HEK293 (cell line): ENCODE measurements around the gene APRT.

ENCODE experiments used
- CTCF ChIA-PET: fragments of 350-600 bp; formaldehyde crosslinking; extraction: SDS; loops from one replicate; lab custom pipeline; 2021; ENCODE audit warnings: antibody characterized with exemption; lab: Yijun Ruan, JAX
- POLR2A ChIA-PET: fragments of 300-600 bp; formaldehyde crosslinking; extraction: SDS; loops from one replicate; lab custom pipeline; 2020; ENCODE audit warnings: antibody characterized with exemption, inconsistent platforms; lab: Yijun Ruan, JAX
- H3K27ac ChIP-seq: fragments of 200-500 bp; sonication (Bioruptor generic); 2 replicates; pipeline ENCODE4 v1.5.1; 2014; ENCODE audit warnings: low read depth, low read length, control low read depth, inconsistent platforms; ENCODE audit errors: extremely low read depth
- H3K36me3 ChIP-seq, 2 experiments: fragments of 200-500 bp in 1 of 2; sonication (Bioruptor generic) in 1 of 2; 1 replicate in 1 of 2; 2 replicates in 1 of 2; pipeline ENCODE4 v1.5.1; 2014 to 2017; ENCODE audit warnings: inconsistent platforms in 2 of 2, low read length in 2 of 2; ENCODE audit not compliant: control insufficient read depth in 2 of 2, insufficient read depth in 1 of 2
- H3K4me1 ChIP-seq: fragments of 200-500 bp; sonication (Bioruptor generic); 2 replicates; pipeline ENCODE4 v1.5.1; 2014; ENCODE audit warnings: mild to moderate bottlenecking, low read length, inconsistent platforms; ENCODE audit not compliant: control insufficient read depth, insufficient read depth
- H3K4me3 ChIP-seq: 2 replicates; pipeline ENCODE4 v1.5.1; 2011; ENCODE audit warnings: low read depth, mild to moderate bottlenecking, control low read depth, low read length, moderate library complexity
- H3K9me3 ChIP-seq: fragments of 200-500 bp; sonication (Bioruptor generic); 2 replicates; pipeline ENCODE4 v1.5.1; 2014; ENCODE audit warnings: low read depth, low read length, inconsistent platforms; ENCODE audit not compliant: control insufficient read depth, insufficient read depth
- BCL11A ChIP-seq: fragments of 450-650 bp; formaldehyde crosslinking; IDR thresholded peaks from 2 replicates; pipeline ENCODE4 v1.5.1; 2016; ENCODE audit warnings: low read depth, missing biosample characterization, missing genetic modification characterization
- GLI2 ChIP-seq: fragments of 450-650 bp; formaldehyde crosslinking; IDR thresholded peaks from 2 replicates; pipeline ENCODE4; 2017; ENCODE audit warnings: missing biosample characterization, missing genetic modification characterization, low read depth, borderline replicate concordance
- KLF1 ChIP-seq: fragments of 450-650 bp; formaldehyde crosslinking; IDR thresholded peaks from 2 replicates; pipeline ENCODE4 v1.5.1; 2016; ENCODE audit warnings: missing biosample characterization, missing genetic modification characterization
- ZIC2 ChIP-seq: fragments of 450-650 bp; formaldehyde crosslinking; IDR thresholded peaks from 2 replicates; pipeline ENCODE4 v1.5.1; 2016; ENCODE audit warnings: missing biosample characterization, missing genetic modification characterization
- ZNF596 ChIP-seq: fragments of 450-650 bp; IDR thresholded peaks from 2 replicates; pipeline ENCODE4 v1.5.0; 2018; ENCODE audit warnings: missing biosample characterization, mild to moderate bottlenecking, missing genetic modification characterization, moderate library complexity
- ZNF600 ChIP-seq: fragments of 450-650 bp; formaldehyde crosslinking; IDR thresholded peaks from 2 replicates; pipeline ENCODE4 v1.5.1; 2016; ENCODE audit warnings: missing biosample characterization, missing genetic modification characterization
- ZNF654 ChIP-seq: fragments of 450-650 bp; formaldehyde crosslinking; IDR thresholded peaks from 2 replicates; pipeline ENCODE4 v1.5.1; 2016; ENCODE audit warnings: low read depth, missing biosample characterization, missing genetic modification characterization
- ZNF658 ChIP-seq: fragments of 450-650 bp; formaldehyde crosslinking; IDR thresholded peaks from 2 replicates; pipeline ENCODE4; 2016; ENCODE audit warnings: missing biosample characterization, missing genetic modification characterization
- ZNF707 ChIP-seq: fragments of 450-650 bp; formaldehyde crosslinking; IDR thresholded peaks from 2 replicates; pipeline ENCODE4 v1.5.1; 2016; ENCODE audit warnings: missing biosample characterization, missing genetic modification characterization
- ZSCAN30 ChIP-seq: fragments of 450-650 bp; IDR thresholded peaks from 2 replicates; pipeline ENCODE4 v1.5.1; 2018; ENCODE audit warnings: missing biosample characterization, mild to moderate bottlenecking, missing genetic modification characterization, moderate library complexity
- TF ChIP-seq, protein P1 (sequence below): fragments of 450-650 bp; formaldehyde crosslinking; IDR thresholded peaks from 2 replicates; pipeline ENCODE4 v1.5.1; 2016; ENCODE audit warnings: missing biosample characterization, missing genetic modification characterization
- TF ChIP-seq, protein P2 (sequence below): fragments of 450-650 bp; formaldehyde crosslinking; IDR thresholded peaks from 2 replicates; pipeline ENCODE4 v1.5.1; 2017; ENCODE audit warnings: missing biosample characterization, missing genetic modification characterization
- TF ChIP-seq, protein P3 (sequence below): fragments of 450-650 bp; formaldehyde crosslinking; IDR thresholded peaks from 2 replicates; pipeline ENCODE4 v1.5.0; 2017; ENCODE audit warnings: missing biosample characterization, missing genetic modification characterization, borderline replicate concordance

The APRT gene

DNA sequence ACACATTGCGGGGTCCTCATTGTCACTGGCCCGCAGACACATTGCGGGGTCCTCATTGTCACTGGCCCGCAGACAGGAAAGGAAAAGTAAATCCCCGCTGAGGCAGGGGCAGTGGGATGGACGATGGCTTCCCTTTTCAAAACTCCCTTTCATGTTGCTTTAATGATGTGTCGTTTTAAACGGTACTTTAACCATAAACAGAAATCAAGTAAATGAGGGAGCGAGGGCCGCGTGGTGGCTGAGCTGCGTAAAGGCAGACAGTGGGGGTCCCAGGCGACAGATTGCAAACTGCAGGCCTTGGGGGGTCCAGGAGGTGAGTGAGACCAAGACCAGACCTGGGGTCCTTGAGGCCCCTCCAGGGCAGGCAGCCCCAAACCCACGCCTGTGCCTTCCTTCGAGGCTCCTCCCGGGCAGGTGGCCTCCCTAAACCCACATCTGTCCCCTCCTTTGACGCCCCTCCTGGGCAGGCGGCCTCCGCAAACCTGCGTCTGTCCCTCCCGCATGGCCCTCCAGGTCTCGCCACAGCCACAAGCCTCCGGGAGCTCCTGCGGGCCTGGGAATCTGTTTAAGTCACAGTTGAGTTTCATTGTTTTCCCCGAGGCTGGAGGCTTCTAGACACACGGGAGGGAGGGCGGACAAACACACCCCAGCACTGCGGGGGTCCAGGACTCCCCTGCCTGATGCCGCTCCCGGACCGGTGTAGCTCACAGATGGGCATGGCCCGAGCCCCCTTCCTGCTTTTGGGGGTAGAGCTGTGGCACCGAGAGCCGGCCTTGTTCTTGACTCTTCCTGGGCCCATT is 34.1 kb downstream of the APRT start (continued):
- TF ChIP-seq, protein P1, sequence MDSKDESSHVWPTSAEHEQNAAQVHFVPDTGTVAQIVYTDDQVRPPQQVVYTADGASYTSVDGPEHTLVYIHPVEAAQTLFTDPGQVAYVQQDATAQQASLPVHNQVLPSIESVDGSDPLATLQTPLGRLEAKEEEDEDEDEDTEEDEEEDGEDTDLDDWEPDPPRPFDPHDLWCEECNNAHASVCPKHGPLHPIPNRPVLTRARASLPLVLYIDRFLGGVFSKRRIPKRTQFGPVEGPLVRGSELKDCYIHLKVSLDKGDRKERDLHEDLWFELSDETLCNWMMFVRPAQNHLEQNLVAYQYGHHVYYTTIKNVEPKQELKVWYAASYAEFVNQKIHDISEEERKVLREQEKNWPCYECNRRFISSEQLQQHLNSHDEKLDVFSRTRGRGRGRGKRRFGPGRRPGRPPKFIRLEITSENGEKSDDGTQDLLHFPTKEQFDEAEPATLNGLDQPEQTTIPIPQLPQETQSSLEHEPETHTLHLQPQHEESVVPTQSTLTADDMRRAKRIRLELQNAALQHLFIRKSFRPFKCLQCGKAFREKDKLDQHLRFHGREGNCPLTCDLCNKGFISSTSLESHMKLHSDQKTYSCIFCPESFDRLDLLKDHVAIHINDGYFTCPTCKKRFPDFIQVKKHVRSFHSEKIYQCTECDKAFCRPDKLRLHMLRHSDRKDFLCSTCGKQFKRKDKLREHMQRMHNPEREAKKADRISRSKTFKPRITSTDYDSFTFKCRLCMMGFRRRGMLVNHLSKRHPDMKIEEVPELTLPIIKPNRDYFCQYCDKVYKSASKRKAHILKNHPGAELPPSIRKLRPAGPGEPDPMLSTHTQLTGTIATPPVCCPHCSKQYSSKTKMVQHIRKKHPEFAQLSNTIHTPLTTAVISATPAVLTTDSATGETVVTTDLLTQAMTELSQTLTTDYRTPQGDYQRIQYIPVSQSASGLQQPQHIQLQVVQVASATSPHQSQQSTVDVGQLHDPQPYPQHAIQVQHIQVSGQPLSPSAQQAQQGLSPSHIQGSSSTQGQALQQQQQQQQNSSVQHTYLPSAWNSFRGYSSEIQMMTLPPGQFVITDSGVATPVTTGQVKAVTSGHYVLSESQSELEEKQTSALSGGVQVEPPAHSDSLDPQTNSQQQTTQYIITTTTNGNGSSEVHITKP (tag by site-specific recombination), result peak; percentile 18; the same call in 1 of the 2 replicates
- no peak for TF ChIP-seq ZNF654 (tag by site-specific recombination)
- peak; percentile 19; the same call in 1 of the 2 replicates for TF ChIP-seq BCL11A
- TF ChIP-seq ZSCAN30, result no peak
- peak; percentile 13; the same call in 1 of the 2 replicates for TF ChIP-seq KLF1 (tag by site-specific recombination)
- TF ChIP-seq ZIC2 (tag by site-specific recombination), result peak; percentile 73
- TF ChIP-seq ZNF596, result no peak
- TF ChIP-seq ZNF707 (tag by site-specific recombination), result no peak

DNA sequence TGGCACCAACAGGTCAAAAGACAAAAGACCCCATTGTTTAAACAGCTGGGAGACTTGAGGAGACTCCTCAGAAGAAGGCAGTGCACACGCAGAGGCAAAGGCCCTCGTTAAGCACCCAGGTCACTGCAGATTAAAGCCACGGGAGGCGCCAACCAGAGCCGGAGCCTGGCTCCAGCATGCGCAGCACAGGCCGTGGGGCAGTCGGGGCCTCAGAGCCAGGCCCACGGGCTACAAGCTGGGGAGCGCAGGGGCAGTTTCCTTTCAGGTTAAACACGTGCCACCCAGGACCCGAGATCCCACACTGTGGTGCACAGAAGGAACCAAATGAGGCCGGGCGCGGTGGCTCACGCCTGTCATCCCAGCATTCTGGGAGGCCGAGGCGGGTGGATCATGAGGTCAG is 35.9 kb downstream of the APRT start:
- POLR2A ChIA-PET, result no interaction called here

DNA sequence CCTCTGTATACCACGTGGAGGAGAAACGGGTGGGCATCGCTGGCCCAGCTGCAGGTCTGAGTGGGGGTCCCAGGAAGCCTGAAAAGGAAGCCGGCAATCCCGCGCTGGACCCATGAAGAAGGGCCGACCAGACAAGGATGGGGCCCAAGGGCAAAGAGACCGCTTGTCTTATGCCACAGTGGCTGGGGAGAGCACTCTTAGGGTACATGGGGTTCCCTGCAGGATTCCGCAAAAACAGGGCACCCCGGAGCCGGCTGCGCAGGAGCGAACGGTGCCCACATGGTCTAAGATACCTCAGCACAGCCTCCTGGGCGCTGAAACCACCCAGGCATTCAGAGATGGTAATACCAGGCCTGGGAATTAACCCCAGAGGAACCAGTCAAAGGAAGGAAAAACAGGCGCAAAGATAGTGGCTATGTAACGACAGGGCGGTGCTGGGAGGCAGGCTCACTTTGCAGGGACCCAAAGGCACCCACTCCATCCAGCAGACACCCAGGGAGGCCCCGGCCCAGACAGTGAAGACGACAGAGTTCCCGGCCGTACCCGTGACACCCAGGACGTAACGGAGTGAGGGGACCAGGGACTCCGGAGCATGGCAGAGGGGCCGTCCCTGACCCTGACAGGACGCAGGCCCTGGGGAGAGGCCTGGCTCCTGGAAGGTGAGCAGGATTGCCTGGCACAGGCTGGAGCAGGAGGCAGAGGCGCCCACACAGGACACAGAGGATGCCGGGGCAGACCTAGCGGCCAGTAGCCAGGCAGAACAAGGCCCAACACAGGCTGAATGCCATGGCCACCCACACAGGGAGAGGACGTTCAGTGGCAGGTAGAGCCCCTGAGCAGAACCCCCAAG is 37.0 kb downstream of the APRT start:
- POLR2A ChIA-PET, result interaction anchor here (0.7 to 1.4 kb wide), 2 partner anchors 10 to 215 kb away, joined by 3 to 10 read pairs; partner anchors contain the start of gene PIEZO1
- H3K27ac ChIP-seq, result no peak overlapping the region; the same call in 1 of the 2 replicates
- peak; percentile 70 for TF ChIP-seq ZNF600 (tag by site-specific recombination)
- no peak for TF ChIP-seq ZNF658
- TF ChIP-seq GLI2 (tag by site-specific recombination), result no peak
- TF ChIP-seq ZNF654 (tag by site-specific recombination), result no peak
- TF ChIP-seq, all 188 proteins: peak for 1

More for the DNA sequence above, 35.9 kb downstream of the APRT start:
- Histone ChIP-seq H3K9me3 (no peaks in the 10 kb centered on the region), H3K36me3 (no peaks in the 10 kb centered on the region), H3K4me3 (no peak overlapping the region), H3K27ac (no peak overlapping the region), H3K4me1 (peaks cover 23% of the 10 kb centered on the region)
- CTCF ChIA-PET, result interaction anchor here (1.3 kb wide), 1 partner anchor 38 kb away, joined by 5 read pairs; no protein-coding TSS in a partner anchor
- TF ChIP-seq, protein P2, sequence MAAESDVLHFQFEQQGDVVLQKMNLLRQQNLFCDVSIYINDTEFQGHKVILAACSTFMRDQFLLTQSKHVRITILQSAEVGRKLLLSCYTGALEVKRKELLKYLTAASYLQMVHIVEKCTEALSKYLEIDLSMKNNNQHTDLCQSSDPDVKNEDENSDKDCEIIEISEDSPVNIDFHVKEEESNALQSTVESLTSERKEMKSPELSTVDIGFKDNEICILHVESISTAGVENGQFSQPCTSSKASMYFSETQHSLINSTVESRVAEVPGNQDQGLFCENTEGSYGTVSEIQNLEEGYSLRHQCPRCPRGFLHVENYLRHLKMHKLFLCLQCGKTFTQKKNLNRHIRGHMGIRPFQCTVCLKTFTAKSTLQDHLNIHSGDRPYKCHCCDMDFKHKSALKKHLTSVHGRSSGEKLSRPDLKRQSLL (tag by site-specific recombination), result peak; percentile 39; the same call in 1 of the 2 replicates
- TF ChIP-seq, protein P3, sequence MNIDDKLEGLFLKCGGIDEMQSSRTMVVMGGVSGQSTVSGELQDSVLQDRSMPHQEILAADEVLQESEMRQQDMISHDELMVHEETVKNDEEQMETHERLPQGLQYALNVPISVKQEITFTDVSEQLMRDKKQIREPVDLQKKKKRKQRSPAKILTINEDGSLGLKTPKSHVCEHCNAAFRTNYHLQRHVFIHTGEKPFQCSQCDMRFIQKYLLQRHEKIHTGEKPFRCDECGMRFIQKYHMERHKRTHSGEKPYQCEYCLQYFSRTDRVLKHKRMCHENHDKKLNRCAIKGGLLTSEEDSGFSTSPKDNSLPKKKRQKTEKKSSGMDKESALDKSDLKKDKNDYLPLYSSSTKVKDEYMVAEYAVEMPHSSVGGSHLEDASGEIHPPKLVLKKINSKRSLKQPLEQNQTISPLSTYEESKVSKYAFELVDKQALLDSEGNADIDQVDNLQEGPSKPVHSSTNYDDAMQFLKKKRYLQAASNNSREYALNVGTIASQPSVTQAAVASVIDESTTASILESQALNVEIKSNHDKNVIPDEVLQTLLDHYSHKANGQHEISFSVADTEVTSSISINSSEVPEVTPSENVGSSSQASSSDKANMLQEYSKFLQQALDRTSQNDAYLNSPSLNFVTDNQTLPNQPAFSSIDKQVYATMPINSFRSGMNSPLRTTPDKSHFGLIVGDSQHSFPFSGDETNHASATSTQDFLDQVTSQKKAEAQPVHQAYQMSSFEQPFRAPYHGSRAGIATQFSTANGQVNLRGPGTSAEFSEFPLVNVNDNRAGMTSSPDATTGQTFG (tag by site-specific recombination), result no peak

More for the DNA sequence above, 37.0 kb downstream of the APRT start:
- no peak overlapping the region for H3K4me3 ChIP-seq
- CTCF ChIA-PET, result interaction anchor here (1.2 to 9.2 kb wide), 4 partner anchors 11 to 38 kb away, joined by 4 to 58 read pairs (median 4); no protein-coding TSS in a partner anchor
- H3K4me1 ChIP-seq, result peaks cover 25% of the 10 kb centered on the region
- no peaks in the 10 kb centered on the region for H3K36me3 ChIP-seq
- H3K9me3 ChIP-seq, result no peaks in the 10 kb centered on the region
